Naive thymus-derived CD8-positive, alpha-beta T cell (primary cell): ENCODE data around the gene NPFF. TPM values are rescaled to one million over a fixed set of nuclear protein-coding genes. Genes with fewer than 3 reads are reported as not detected.
A peak's percentile ranks its signal among the peaks of the same experiment; 100 is the strongest.

Source experiments
- ATAC-seq, 2 donors: fragments of 150-1000 bp; cut with Tn5 transposase in 1 of 2; sonication (Bioruptor Pico), chemical (Tn5 transposase) in 1 of 2; 1 replicate in 1 of 2; 2 replicates in 1 of 2; pipeline ENCODE4 v1.10.0; 2021; ENCODE audit warnings: mild to moderate bottlenecking in 2 of 2, moderate library complexity in 2 of 2
- POLR2A ChIA-PET: fragments of 350-600 bp; sonication (Branson Sonifier 250); formaldehyde crosslinking; loops from one replicate; lab custom pipeline; 2021; ENCODE audit warnings: antibody characterized with exemption; lab: Charles Lee
- DNase-seq, 10 donors: peaks; one replicate each; pipeline versions ENCODE4 v3.0.0 to v3.0.0-alpha.2; 2020 to 2022
- H3K27ac Mint-ChIP-seq, 10 donors: one replicate each; pipeline ENCODE4 v1.8.0; 2020 to 2022; ENCODE audit warnings: mild to moderate bottlenecking in 10 of 10, mixed read lengths in 10 of 10, moderate library complexity in 4 of 10, inconsistent platforms in 1 of 10
- H3K27me3 Mint-ChIP-seq, 5 donors: one replicate each; pipeline ENCODE4 v1.8.0; 2021 to 2022; ENCODE audit warnings: mixed read lengths in 5 of 5
- H3K36me3 Mint-ChIP-seq, 3 donors: one replicate each; pipeline ENCODE4 v1.8.0; 2020 to 2022; ENCODE audit warnings: mixed read lengths in 3 of 3, mild to moderate bottlenecking in 2 of 3, inconsistent platforms in 1 of 3
- H3K4me1 Mint-ChIP-seq, 4 donors: one replicate each; pipeline ENCODE4 v1.8.0; 2021 to 2022; ENCODE audit warnings: mixed read lengths in 4 of 4
- H3K4me3 Mint-ChIP-seq, 10 donors: one replicate each; pipeline ENCODE4 v1.8.0; 2020 to 2022; ENCODE audit warnings: mild to moderate bottlenecking in 10 of 10, mixed read lengths in 10 of 10, moderate library complexity in 6 of 10, inconsistent platforms in 1 of 10
- H3K9me3 Mint-ChIP-seq, 9 donors: one replicate each; pipeline ENCODE4 v1.8.0; 2020 to 2022; ENCODE audit warnings: mixed read lengths in 9 of 9, mild to moderate bottlenecking in 3 of 9, inconsistent platforms in 1 of 9, moderate library complexity in 1 of 9
- polyA plus RNA-seq, 3 donors: library from polyadenylated mRNA; unstranded; fragments of 300-500 nt; fragmentation: Illumina TruSeq; gene quantifications; one replicate each; pipeline ENCODE4 v1.2.3, GENCODE V29; 2021
- total RNA-seq, 8 experiments: library from RNA in 2 of 8; stranded (reverse) in 2 of 8; gene quantifications; one replicate each; pipeline ENCODE4 v1.2.3 and lab custom pipeline; 2021 to 2026

Gene NPFF
- total and polyA plus RNA-seq, 5 experiments from 2014 or later: not detected

DNA sequence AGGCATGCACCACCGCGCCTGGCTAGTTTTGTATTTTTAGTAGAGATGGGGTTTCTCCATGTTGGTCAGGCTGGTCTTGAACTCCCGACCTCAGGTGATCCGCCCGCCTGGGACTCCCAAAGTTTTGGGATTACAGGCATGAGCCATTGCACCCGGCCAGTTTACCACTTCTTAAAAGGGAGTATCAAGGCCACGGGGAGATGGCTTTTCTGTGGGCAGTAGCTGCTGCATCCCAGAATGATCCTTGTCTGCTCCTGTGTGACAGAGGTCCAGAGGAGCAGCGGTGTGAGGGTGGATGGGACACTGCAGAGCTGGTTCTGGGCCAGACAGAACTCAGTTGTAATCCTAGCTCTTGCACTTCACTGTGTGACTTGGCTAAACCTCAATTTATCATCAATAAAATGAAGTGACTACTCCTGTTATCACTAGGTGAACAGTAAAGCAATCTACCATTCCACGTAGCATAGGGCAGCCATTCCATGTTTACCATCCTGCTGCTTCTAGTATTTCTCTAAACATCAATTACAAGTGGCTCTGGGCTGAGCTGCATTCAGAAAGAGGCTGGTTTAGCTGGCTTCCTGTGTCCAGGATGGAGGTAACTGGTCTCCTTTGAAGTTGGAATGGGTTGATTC lies 3.0 kb upstream of the NPFF start:
- Mint-ChIP-seq H3K4me1 (peaks cover 3 to 13% (median 8%) of the 10 kb centered on the region in 4 donors), H3K36me3 (peaks cover 0 to 41% (median 0%) of the 10 kb centered on the region in 3 donors), H3K4me3 (no peak overlapping the region), H3K27me3 (no peaks in the 10 kb centered on the region), H3K9me3 (no peaks in the 10 kb centered on the region), H3K27ac (no peak overlapping the region)
- DNase-seq (no peak), ATAC-seq (no peak)
- POLR2A ChIA-PET: interaction anchor here (1.1 kb wide), 1 partner anchor 17 kb away, joined by 3 read pairs; no protein-coding TSS in a partner anchor

DNA sequence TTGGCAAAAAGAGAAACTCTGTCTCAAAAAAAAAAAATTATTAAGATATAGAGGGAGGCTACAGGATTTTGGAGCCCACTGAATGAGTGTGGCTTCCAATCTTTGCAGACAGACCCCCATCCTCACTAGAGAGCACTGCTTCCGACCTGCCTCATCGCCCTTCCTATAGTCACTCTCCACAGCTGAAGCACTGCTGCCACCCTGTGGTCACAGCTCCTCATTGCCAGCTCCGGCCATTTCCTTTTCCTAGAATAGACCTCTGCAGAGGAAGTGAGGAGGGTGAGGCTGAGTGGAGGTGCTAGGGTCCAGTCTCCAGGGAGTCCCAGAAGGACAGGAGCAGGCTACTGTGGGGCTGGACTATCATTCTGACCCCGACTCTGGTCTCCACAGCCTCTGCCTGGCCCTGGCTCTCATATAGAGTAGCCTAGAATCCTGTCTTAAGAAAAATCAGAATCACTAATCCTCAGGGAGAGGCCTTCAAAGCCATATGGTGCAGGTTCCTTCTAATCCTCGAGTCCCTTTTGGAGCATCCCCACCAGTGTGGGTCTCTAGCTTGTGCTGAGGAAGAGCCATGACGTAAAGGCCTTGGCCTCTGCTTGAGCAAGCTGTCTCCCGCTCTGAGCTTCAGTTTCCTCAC lies 1.4 kb upstream of the NPFF start:
- Mint-ChIP-seq H3K27me3 (no peaks in the 10 kb centered on the region), H3K9me3 (no peaks in the 10 kb centered on the region), H3K4me1 (peaks cover 3 to 19% (median 8%) of the 10 kb centered on the region in 4 donors), H3K36me3 (peaks cover 0 to 39% (median 1%) of the 10 kb centered on the region in 3 donors), H3K27ac (peak overlapping the region in 6 of 10 donors; percentile 19 to 87 (median 70)), H3K4me3 (no peak overlapping the region)
- DNase-seq: peak; percentile 65 to 89 (median 78)
- peak; percentile 97 to 99 for ATAC-seq
- POLR2A ChIA-PET: interaction anchor here (0.5 to 2.0 kb wide), 13 partner anchors 8 to 164 kb away, joined by 3 to 6 read pairs (median 4); partner anchors contain the start of genes MAP3K12, PRR13 and TARBP2

DNA sequence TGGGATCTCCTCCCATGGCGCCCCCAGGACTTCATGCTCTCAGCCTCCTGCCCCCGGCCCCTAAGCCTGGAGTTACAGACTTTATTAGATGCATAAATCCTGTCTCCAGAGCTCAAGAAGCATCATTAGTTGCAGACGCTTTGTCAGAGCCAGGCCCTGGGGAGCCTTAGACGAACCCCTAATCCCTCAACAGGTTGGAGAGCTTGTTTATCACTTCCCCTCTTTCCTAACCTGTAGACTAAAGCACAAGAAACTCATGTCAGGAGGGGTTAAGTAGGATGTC lies 260 bp upstream of the NPFF start:
- Mint-ChIP-seq H3K9me3 (no peaks in the 10 kb centered on the region), H3K36me3 (peaks cover 0 to 30% (median 1%) of the 10 kb centered on the region in 3 donors), H3K27me3 (no peaks in the 10 kb centered on the region), H3K4me1 (peaks cover 3 to 23% (median 10%) of the 10 kb centered on the region in 4 donors), H3K27ac (no peak overlapping the region), H3K4me3 (no peak overlapping the region)
- no peak for DNase-seq
- POLR2A ChIA-PET: interaction anchor here (2.0 kb wide), 1 partner anchor 15 kb away, joined by 4 read pairs; no protein-coding TSS in a partner anchor
- no peak for ATAC-seq

DNA sequence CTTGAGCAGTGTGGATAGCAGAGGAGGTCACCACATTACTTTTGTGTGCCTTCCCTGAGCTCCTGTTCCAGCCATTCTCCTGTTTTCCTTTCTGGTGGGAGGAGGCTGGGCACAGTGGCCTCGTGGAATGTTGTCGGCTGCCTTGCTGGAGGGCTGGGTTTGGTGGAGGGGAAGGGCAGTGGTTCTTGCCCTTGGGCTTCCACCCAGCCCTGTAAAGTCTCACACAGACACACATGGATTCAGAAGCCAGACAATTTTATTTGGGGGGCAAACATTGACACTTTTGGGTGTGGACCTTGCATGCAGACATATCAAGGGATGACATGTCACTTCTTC lies 866 bp downstream of the NPFF start:
- DNase-seq (no peak), ATAC-seq (no peak)
- Mint-ChIP-seq H3K36me3 (peaks cover 0 to 20% (median 1%) of the 10 kb centered on the region in 3 donors), H3K9me3 (no peaks in the 10 kb centered on the region), H3K4me3 (no peak overlapping the region), H3K27me3 (no peaks in the 10 kb centered on the region), H3K27ac (peak overlapping the region in 1 of 10 donors; percentile 27), H3K4me1 (peaks cover 8 to 34% (median 20%) of the 10 kb centered on the region in 4 donors)
- POLR2A ChIA-PET: no interaction called here

DNA sequence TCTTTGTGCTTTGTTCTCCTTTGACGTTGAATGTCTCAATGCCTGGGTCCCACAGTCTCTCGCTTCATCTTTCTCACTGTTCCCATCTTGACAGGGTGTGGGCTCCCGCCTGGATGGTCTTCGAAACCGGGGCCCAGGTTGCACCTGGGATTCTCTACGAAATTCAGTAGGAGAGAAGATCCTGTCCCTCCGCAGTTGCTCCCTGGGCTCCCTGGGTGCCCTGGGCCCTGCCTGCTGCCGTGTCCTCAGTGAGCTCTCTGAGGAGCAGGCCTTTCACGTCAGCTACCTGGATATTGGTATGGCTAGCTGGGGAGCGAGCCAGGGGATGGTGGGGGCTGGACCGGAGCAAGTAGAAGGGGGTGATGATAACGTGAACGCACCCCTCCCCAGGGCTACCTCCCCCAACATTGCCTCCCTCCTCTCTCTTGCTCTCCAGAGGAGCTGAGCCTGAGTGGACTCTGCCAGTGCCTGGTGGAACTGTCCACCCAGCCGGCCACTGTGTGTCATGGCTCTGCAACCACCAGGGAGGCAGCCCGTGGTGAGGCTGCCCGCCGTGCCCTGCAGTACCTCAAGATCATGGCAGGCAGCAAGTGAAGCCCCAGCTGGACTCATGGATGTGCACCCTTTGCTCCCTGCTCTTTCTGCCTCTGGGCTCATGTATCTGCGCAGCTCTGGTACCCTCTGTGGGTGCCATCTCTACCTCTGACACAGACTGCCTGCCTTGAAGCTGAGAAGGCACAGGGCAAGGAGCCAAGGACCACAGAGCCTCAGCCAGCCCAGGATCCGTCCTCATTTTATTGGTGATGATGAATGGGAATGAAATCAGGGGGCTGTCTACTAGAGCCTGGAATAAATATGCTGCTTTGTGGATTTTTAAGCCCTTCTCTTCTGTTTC lies 1.5 kb downstream of the NPFF start:
- H3K27ac Mint-ChIP-seq: peak overlapping the region in 5 of 10 donors; percentile 12 to 81 (median 39)
- peaks cover 8 to 34% (median 20%) of the 10 kb centered on the region in 4 donors for H3K4me1 Mint-ChIP-seq
- no peak overlapping the region for H3K4me3 Mint-ChIP-seq
- ATAC-seq (no peak), DNase-seq (peak in 1 of 10 donors; percentile 58)
- no peaks in the 10 kb centered on the region for H3K9me3 Mint-ChIP-seq
- POLR2A ChIA-PET: interaction anchor here (0.7 kb wide), 1 partner anchor 179 kb away, joined by 3 read pairs; no protein-coding TSS in a partner anchor
- H3K36me3 Mint-ChIP-seq: peaks cover 0 to 19% (median 1%) of the 10 kb centered on the region in 3 donors
- H3K27me3 Mint-ChIP-seq: no peaks in the 10 kb centered on the region

DNA sequence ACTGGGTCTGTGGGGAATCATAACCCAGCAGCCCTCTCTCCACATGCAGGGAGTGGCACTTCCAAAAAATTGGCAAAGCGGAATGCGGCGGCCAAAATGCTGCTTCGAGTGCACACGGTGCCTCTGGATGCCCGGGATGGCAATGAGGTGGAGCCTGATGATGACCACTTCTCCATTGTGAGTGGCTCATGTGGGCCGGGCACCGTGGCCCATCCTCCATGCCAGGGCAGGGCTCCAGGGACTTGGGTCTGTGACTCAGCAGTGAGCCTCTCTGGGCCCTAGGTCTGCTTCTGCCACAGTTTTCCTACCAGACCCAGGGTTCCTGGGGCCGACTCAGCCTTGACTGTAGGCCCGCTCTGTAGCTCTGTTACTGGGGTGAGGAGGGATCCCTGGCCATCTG lies 2.2 kb downstream of the NPFF start:
- no peak for ATAC-seq
- Mint-ChIP-seq H3K4me3 (peak overlapping the region in 2 of 10 donors; percentile 26 to 33), H3K27me3 (no peaks in the 10 kb centered on the region), H3K36me3 (peaks cover 0 to 19% (median 1%) of the 10 kb centered on the region in 3 donors), H3K9me3 (no peaks in the 10 kb centered on the region), H3K27ac (peak overlapping the region in 4 of 10 donors; percentile 12 to 84 (median 72)), H3K4me1 (peaks cover 10 to 39% (median 25%) of the 10 kb centered on the region in 4 donors)
- POLR2A ChIA-PET: interaction anchor here (0.7 to 1.2 kb wide), 2 partner anchors 125 to 178 kb away, joined by 3 read pairs; partner anchors contain the start of gene SP1
- DNase-seq: no peak

DNA sequence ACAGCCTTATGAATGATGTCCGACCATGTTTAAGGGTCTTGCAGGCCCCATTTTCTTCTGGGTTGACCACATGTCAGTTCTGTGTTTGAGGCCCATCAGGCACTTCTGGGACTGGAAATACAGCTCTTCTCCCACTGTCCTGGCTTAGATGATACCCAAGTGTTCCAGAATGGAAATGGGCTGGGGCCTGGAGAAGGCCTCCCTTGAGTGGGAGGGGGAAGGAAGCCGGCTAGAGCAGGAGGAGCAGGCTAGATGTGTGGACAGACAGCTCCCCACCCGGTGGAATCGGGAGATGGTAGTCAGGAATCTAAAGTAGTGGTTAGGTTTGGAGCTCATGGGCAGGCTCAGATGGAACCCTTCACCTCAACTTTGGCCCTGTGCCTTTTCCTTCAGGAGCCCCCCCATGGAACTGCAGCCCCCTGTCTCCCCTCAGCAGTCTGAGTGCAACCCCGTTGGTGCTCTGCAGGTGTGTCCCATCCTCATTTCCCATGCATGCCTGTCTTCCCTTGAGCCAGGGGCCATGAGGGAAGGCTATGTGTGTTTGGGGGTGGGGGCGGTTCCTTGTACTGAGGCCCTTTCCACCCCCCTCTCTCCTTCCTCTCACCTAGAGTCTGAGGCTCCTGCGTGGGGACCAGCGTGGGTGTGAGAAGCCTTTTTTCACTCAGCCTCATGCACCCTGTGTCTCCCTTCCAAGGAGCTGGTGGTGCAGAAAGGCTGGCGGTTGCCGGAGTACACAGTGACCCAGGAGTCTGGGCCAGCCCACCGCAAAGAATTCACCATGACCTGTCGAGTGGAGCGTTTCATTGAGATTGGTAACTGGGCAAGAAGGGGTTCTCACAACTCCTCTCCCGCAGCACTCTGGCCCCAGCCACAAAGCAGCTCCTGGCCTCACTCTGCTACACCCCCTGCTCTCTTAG lies 3.0 kb downstream of the NPFF start:
- ATAC-seq (no peak), DNase-seq (no peak)
- Mint-ChIP-seq H3K9me3 (no peaks in the 10 kb centered on the region), H3K27ac (peak overlapping the region in 4 of 10 donors; percentile 56 to 85 (median 76)), H3K36me3 (peaks cover 0 to 19% (median 1%) of the 10 kb centered on the region in 3 donors), H3K27me3 (no peaks in the 10 kb centered on the region), H3K4me1 (peaks cover 14 to 43% (median 30%) of the 10 kb centered on the region in 4 donors), H3K4me3 (peak overlapping the region in 1 of 10 donors; percentile 33)
- POLR2A ChIA-PET: interaction anchor here (0.6 to 1.5 kb wide), 4 partner anchors 23 to 155 kb away, joined by 3 to 4 read pairs (median 3); partner anchors contain the start of gene SP1

DNA sequence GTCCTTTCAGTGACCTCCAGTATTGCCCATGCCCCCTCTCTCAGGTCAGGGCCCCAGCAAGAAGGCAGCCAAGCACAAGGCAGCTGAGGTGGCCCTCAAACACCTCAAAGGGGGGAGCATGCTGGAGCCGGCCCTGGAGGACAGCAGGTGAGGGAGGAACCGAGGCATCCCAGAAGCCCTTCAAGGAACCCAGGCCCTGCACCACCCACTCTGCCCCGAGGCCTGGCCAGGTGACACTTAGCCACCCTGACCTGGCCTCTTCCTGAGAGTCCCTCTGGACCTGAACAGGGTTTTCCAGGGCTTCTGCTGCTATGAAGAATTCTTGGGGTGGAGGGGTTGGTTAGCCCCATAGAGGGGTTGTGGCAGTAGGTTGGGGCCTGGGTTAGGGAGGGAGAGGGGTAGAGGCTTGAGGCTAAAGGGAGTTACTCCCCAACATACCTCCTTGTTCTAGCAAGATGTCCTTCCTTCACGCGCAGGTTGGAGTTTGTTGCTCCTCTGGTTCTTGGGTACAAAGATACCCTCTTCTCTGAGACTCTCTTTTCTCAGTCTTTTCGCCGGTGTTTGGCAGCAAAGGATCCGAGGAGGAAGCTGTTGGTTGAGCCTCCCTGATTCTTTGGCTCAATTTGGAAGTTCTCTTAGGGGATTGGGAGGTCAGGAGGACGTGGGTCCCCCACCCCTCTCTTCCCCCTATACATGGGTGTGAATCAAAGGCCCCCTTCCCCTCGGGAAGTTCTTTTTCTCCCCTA lies 4.1 kb downstream of the NPFF start:
- DNase-seq: no peak
- Mint-ChIP-seq H3K36me3 (peaks cover 0 to 19% (median 1%) of the 10 kb centered on the region in 3 donors), H3K27ac (peak overlapping the region in 5 of 10 donors; percentile 19 to 73 (median 56)), H3K4me1 (peaks cover 18 to 43% (median 31%) of the 10 kb centered on the region in 4 donors), H3K27me3 (no peaks in the 10 kb centered on the region), H3K4me3 (peak overlapping the region in 5 of 10 donors; percentile 19 to 60 (median 20)), H3K9me3 (no peaks in the 10 kb centered on the region)
- no peak for ATAC-seq
- POLR2A ChIA-PET: interaction anchor here (0.6 to 4.2 kb wide), 4 partner anchors 21 to 154 kb away, joined by 3 to 36 read pairs (median 4); no protein-coding TSS in a partner anchor

DNA sequence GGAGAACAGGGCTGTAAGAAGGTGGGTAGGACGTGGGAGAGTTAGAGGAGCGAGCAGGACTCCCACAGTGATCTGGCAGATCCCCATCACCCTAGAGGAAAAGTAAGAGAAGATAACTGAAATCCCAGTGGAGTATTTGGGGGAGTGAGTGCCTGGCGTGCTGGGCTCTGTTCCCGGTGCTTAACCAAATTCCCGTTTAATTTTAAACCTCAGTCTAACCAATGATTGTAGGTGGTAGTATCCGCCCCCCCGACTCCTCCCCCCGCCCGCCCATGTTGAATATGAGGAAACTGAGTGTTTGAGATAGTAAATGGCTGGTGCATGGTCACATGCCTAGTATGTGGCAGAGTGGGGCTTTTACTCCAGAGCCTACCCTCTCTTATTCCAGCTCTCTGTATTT lies 5.0 kb downstream of the NPFF start:
- POLR2A ChIA-PET: interaction anchor here (1.1 to 4.2 kb wide), 6 partner anchors 9 to 157 kb away, joined by 3 to 48 read pairs (median 6); no protein-coding TSS in a partner anchor
- Mint-ChIP-seq H3K27ac (peak overlapping the region in 7 of 10 donors; percentile 8 to 99 (median 94)), H3K27me3 (no peaks in the 10 kb centered on the region), H3K4me3 (peak overlapping the region in 8 of 10 donors; percentile 89 to 96 (median 94)), H3K4me1 (peaks cover 19 to 48% (median 38%) of the 10 kb centered on the region in 4 donors), H3K36me3 (peaks cover 0 to 19% (median 1%) of the 10 kb centered on the region in 3 donors), H3K9me3 (no peaks in the 10 kb centered on the region)
- ATAC-seq (no peak), DNase-seq (no peak)

DNA sequence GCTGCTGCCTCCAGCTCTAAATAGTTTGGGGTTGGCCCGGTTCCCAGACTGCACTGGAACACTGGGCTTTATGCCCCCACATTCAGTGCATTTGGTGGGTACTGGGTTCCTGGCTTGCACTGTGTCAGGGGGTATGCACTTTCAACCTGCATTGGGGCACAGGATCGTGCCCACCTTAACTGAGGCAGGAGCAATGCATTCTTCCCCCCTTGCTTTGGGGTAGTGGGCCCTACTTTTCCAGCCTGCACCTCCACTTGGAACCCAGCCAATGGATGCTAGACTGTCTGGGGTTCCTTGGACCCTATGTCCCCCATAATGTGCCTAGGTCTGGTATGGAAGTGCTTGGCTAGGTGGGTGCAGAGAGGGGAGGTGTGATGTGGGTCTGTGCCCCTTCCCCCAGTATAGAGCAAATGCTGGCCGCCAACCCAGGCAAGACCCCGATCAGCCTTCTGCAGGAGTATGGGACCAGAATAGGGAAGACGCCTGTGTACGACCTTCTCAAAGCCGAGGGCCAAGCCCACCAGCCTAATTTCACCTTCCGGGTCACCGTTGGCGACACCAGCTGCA lies 5.6 kb downstream of the NPFF start:
- Mint-ChIP-seq H3K9me3 (no peaks in the 10 kb centered on the region), H3K27ac (peak overlapping the region; percentile 90 to 99 (median 97)), H3K27me3 (no peaks in the 10 kb centered on the region), H3K36me3 (peaks cover 0 to 19% (median 1%) of the 10 kb centered on the region in 3 donors), H3K4me1 (peaks cover 19 to 52% (median 42%) of the 10 kb centered on the region in 4 donors), H3K4me3 (peak overlapping the region; percentile 89 to 96 (median 94))
- POLR2A ChIA-PET: interaction anchor here (0.7 to 4.2 kb wide), 28 partner anchors 8 to 778 kb away, joined by 3 to 48 read pairs (median 7); partner anchors contain the start of genes AAAS, ATP5MC2, CBX5 and CSAD
- DNase-seq (no peak), ATAC-seq (no peak)
